ENCODE results near the gene SFXN5.

GRCh38 chr2:72952110-72952823 is 119.2 kb downstream of the SFXN5 start:
- no peak for TF ChIP-seq GABPA (IDR thresholded peaks at IDR 0.05; ENCODE audit: borderline replicate concordance, insufficient read depth, low read length)
- TF ChIP-seq RAD21 (IDR thresholded peaks at IDR 0.05 in 1 of 2, conservative IDR thresholded peaks at IDR 0.05 in 1 of 2; ENCODE audit: low read depth in 2 of 2, low read length in 2 of 2): peak; percentile 49 to 63
- no peak for TF ChIP-seq SIN3A (conservative IDR thresholded peaks at IDR 0.05 in 1 of 2, IDR thresholded peaks at IDR 0.05 in 1 of 2; ENCODE audit: low read depth in 1 of 2, low read length in 2 of 2)
- TF ChIP-seq, protein P1, sequence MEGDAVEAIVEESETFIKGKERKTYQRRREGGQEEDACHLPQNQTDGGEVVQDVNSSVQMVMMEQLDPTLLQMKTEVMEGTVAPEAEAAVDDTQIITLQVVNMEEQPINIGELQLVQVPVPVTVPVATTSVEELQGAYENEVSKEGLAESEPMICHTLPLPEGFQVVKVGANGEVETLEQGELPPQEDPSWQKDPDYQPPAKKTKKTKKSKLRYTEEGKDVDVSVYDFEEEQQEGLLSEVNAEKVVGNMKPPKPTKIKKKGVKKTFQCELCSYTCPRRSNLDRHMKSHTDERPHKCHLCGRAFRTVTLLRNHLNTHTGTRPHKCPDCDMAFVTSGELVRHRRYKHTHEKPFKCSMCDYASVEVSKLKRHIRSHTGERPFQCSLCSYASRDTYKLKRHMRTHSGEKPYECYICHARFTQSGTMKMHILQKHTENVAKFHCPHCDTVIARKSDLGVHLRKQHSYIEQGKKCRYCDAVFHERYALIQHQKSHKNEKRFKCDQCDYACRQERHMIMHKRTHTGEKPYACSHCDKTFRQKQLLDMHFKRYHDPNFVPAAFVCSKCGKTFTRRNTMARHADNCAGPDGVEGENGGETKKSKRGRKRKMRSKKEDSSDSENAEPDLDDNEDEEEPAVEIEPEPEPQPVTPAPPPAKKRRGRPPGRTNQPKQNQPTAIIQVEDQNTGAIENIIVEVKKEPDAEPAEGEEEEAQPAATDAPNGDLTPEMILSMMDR (IDR thresholded peaks at IDR 0.05; ENCODE audit: control extremely low read depth in 1 of 3, insufficient read depth in 1 of 3, low read depth in 1 of 3, low read length in 3 of 3): peak in 2 of 3 experiments; percentile 45 to 49; a peak in 3 of 4 replicates
- no peak for TF ChIP-seq POLR2A (IDR thresholded peaks at IDR 0.05; ENCODE audit: control extremely low read depth in 1 of 2, low read depth in 2 of 2, low read length in 2 of 2)
- TF ChIP-seq TAF1 (IDR thresholded peaks at IDR 0.05; ENCODE audit: low read depth, low read length): no peak
